HCT116 (cell line): Measurements from ENCODE around the gene CHRNB2. TPM values are rescaled to one million over a fixed set of nuclear protein-coding genes. Genes with fewer than 3 reads are reported as not detected.

Source experiments
- ATAC-seq: fragments of 200-7000 bp; cut with Tn5 transposase; 2 replicates; pipeline ENCODE4 v1.9.1; 2020; ENCODE audit warnings: mild to moderate bottlenecking, moderate library complexity
- BruUV-seq: library from RNA; stranded (reverse); fragments of 400-500 nt; replicated peaks from 2 replicates; lab custom pipeline; 2021; lab: Mats Ljungman, UMichigan
- CTCF ChIA-PET: fragments of 300-600 bp; sonication (Branson Sonifier 250); formaldehyde crosslinking; loops from one replicate; lab custom pipeline; 2021; ENCODE audit warnings: antibody characterized with exemption; lab: Charles Lee
- POLR2A ChIA-PET: fragments of 300-600, 350-600 bp; sonication (Branson Sonifier 250); formaldehyde crosslinking; loops from one replicate; lab custom pipeline; 2021; ENCODE audit warnings: antibody characterized with exemption; lab: Charles Lee
- RAD21 ChIA-PET, 2 experiments: fragments of 300-600 bp; sonication (Branson Sonifier 250); formaldehyde crosslinking; loops; one replicate each; lab custom pipeline; 2023; ENCODE audit warnings: low total read pairs in 2 of 2; ENCODE audit not compliant: uncharacterized antibody in 2 of 2, unreplicated experiment in 2 of 2, low non-redundant PET in 1 of 2; lab: Charles Lee
- DNase-seq: peaks from one replicate; pipeline ENCODE4 v3.0.0-alpha.2; 2010; ENCODE audit warnings: low read depth, low spot score
- H2AFZ ChIP-seq: fragments of 200-600 bp; shearing (Covaris generic), sonication (generic); 2 replicates; pipeline ENCODE4 v1.6.1; 2017; ENCODE audit warnings: low read depth, mixed run types, mixed read lengths, antibody characterized with exemption, low read length; ENCODE audit not compliant: poor library complexity, severe bottlenecking
- H3K27ac ChIP-seq: 2 replicates; pipeline ENCODE4 v1.5.1; 2012; ENCODE audit warnings: low read depth, low read length
- H3K27me3 ChIP-seq: fragments of 200-600 bp; sonication (generic); 2 replicates; pipeline ENCODE4 v1.6.1; 2016; ENCODE audit warnings: mixed run types, low read length, mixed read lengths; ENCODE audit not compliant: insufficient read depth
- H3K36me3 ChIP-seq, 2 experiments: fragments of 200-500 bp in 1 of 2; fragments of 200-600 bp in 1 of 2; sonication (Bioruptor generic) in 1 of 2; sonication (generic) in 1 of 2; 2 replicates each; pipeline versions ENCODE4 v1.5.1 to v1.6.1; 2014 to 2016; ENCODE audit warnings: low read length in 2 of 2, inconsistent platforms in 1 of 2, mixed read lengths in 1 of 2, mixed run types in 1 of 2; ENCODE audit not compliant: insufficient read depth in 2 of 2, control insufficient read depth in 1 of 2
- H3K4me1 ChIP-seq, 2 experiments: fragments of 200-600 bp in 1 of 2; sonication (generic) in 1 of 2; 2 replicates each; pipeline versions ENCODE4 v1.5.1 to v1.6.1; 2012 to 2017; ENCODE audit warnings: low read length in 2 of 2, inconsistent platforms in 1 of 2, mild to moderate bottlenecking in 1 of 2, mixed read lengths in 1 of 2, mixed run types in 1 of 2, moderate library complexity in 1 of 2; ENCODE audit not compliant: insufficient read depth in 2 of 2, control insufficient read depth in 1 of 2
- H3K4me2 ChIP-seq: fragments of 200-600 bp; sonication (generic); 2 replicates; pipeline ENCODE4 v1.6.1; 2017; ENCODE audit warnings: mixed run types, low read length, mixed read lengths
- H3K4me3 ChIP-seq, 2 experiments: fragments of 200-600 bp in 1 of 2; sonication (generic) in 1 of 2; replicated peaks in 1 of 2; 2 replicates each; pipeline ENCODE4 v1.5.1; 2011 to 2016; ENCODE audit warnings: low read length in 2 of 2, control low read depth in 1 of 2, low read depth in 1 of 2, mild to moderate bottlenecking in 1 of 2, mixed read lengths in 1 of 2, mixed run types in 1 of 2
- H3K79me2 ChIP-seq: fragments of 200-600 bp; sonication (generic); 2 replicates; pipeline ENCODE4 v1.6.1; 2017; ENCODE audit warnings: mild to moderate bottlenecking, mixed run types, low read length, moderate library complexity, mixed read lengths; ENCODE audit not compliant: insufficient read depth
- H3K9ac ChIP-seq: fragments of 200-600 bp; sonication (generic); 2 replicates; pipeline ENCODE4 v1.6.1; 2016; ENCODE audit warnings: low read length, mixed read lengths
- H3K9me2 ChIP-seq: fragments of 200-600 bp; sonication (generic), shearing (Covaris generic); 2 replicates; pipeline ENCODE4 v1.6.1; 2017; ENCODE audit warnings: mixed run types, mild to moderate bottlenecking, moderate library complexity; ENCODE audit not compliant: insufficient read depth
- H3K9me3 ChIP-seq, 2 experiments: fragments of 200-500 bp in 1 of 2; fragments of 200-600 bp in 1 of 2; sonication (Bioruptor generic) in 1 of 2; sonication (generic) in 1 of 2; 2 replicates each; pipeline ENCODE4 v1.6.1; 2014 to 2017; ENCODE audit warnings: low read length in 2 of 2, mixed read lengths in 2 of 2, inconsistent platforms in 1 of 2, low read depth in 1 of 2, mild to moderate bottlenecking in 1 of 2, mixed run types in 1 of 2, moderate library complexity in 1 of 2; ENCODE audit not compliant: control insufficient read depth in 1 of 2, insufficient read depth in 1 of 2
- H4K20me1 ChIP-seq: fragments of 200-600 bp; sonication (generic), shearing (Covaris generic); 2 replicates; pipeline ENCODE4 v1.6.1; 2017; ENCODE audit warnings: mixed run types, mild to moderate bottlenecking, moderate library complexity; ENCODE audit not compliant: insufficient read depth
- CBX3 ChIP-seq: IDR thresholded peaks from 2 replicates; pipeline ENCODE4 v1.6.1; 2012; ENCODE audit warnings: low read depth
- CEBPB ChIP-seq: IDR thresholded peaks from 2 replicates; pipeline ENCODE4 v1.6.1; 2012; ENCODE audit warnings: low read depth
- EGR1 ChIP-seq: IDR thresholded peaks from 2 replicates; pipeline ENCODE4 v1.6.1; 2012; ENCODE audit warnings: low read depth
- ELF1 ChIP-seq: IDR thresholded peaks from 2 replicates; pipeline ENCODE4 v1.6.1; 2012; ENCODE audit warnings: low read depth, borderline replicate concordance
- FOSL1 ChIP-seq: IDR thresholded peaks from 2 replicates; pipeline ENCODE4 v1.6.1; 2012; ENCODE audit warnings: low read depth
- MAX ChIP-seq: IDR thresholded peaks from 2 replicates; pipeline ENCODE4 v1.6.1; 2012
- POLR2A ChIP-seq: IDR thresholded peaks from 2 replicates; pipeline ENCODE4 v1.7.0; 2011; ENCODE audit warnings: borderline replicate concordance; ENCODE audit not compliant: insufficient read depth, insufficient read length; ENCODE audit errors: extremely low read depth
- RAD21 ChIP-seq: IDR thresholded peaks from 2 replicates; pipeline ENCODE4 v1.6.1; 2012; ENCODE audit warnings: low read depth, mild to moderate bottlenecking
- SIN3A ChIP-seq: IDR thresholded peaks from 2 replicates; pipeline ENCODE4 v1.6.1; 2012; ENCODE audit warnings: low read depth
- SP1 ChIP-seq: IDR thresholded peaks from 2 replicates; pipeline ENCODE4 v1.6.1; 2012; ENCODE audit warnings: low read depth
- TCF7L2 ChIP-seq: IDR thresholded peaks from 2 replicates; pipeline ENCODE4 v1.7.0; 2011; ENCODE audit warnings: borderline replicate concordance, inconsistent platforms; ENCODE audit not compliant: insufficient read depth, insufficient read length; ENCODE audit errors: extremely low read depth
- YY1 ChIP-seq: IDR thresholded peaks from 2 replicates; pipeline ENCODE4 v1.6.1; 2011; ENCODE audit warnings: low read length, low read depth, moderate library complexity, mild to moderate bottlenecking; ENCODE audit not compliant: insufficient replicate concordance; ENCODE audit errors: extremely low read depth
- ZBTB33 ChIP-seq: IDR thresholded peaks from 2 replicates; pipeline ENCODE4 v1.6.1; 2011; ENCODE audit warnings: mild to moderate bottlenecking, low read length, moderate library complexity; ENCODE audit not compliant: insufficient replicate concordance; ENCODE audit errors: extremely low read depth
- ZFX ChIP-seq: fragments of 450-650 bp; IDR thresholded peaks from 2 replicates; pipeline ENCODE4 v1.6.1; 2017
- intact Hi-C: fragments of 100-400 bp; cut with micrococcal nuclease; formaldehyde crosslinking; loops from 2 replicates; pipeline ENCODE4 v1.10.0; 2022
- total RNA-seq: library from RNA; stranded (reverse); gene quantifications from one replicate; pipeline ENCODE4 v1.2.1, GENCODE V29; 2021; ENCODE audit not compliant: unreplicated experiment

The CHRNB2 gene
- total RNA-seq, 1 experiment from 2014 or later, result not detected

GRCh38 chr1:154577346-154578057 lies 9.9 kb downstream of the CHRNB2 start (continued):
- TF ChIP-seq ZBTB33 (no peak), MAX (no peak), ZFX (no peak), CBX3 (no peak), RAD21 (no peak), EGR1 (no peak)

- Histone ChIP-seq H3K9ac (no peak overlapping the region), H4K20me1 (no peaks in the 10 kb centered on the region), H3K9me3 (no peaks in the 10 kb centered on the region), H3K4me2 (no peak overlapping the region), H3K4me1 (no peaks in the 10 kb centered on the region), H3K9me2 (no peaks in the 10 kb centered on the region), H3K27ac (no peak overlapping the region), H3K4me3 (no peak overlapping the region), H3K36me3 (peaks cover 25 to 38% of the 10 kb centered on the region in 2 experiments; a peak in 3 of 4 replicates), H3K27me3 (no peaks in the 10 kb centered on the region), H2AFZ (no peak overlapping the region), H3K79me2 (no peaks in the 10 kb centered on the region)
- no peak for ATAC-seq
- intact Hi-C loops, result no loop called here
- ChIA-PET CTCF (no interaction called here), RAD21 (no interaction called here), POLR2A (no interaction called here)
- no peak for DNase-seq
- no TSS peak for BruUV-seq
- TF ChIP-seq FOSL1, result no peak
- no peak for TF ChIP-seq RAD21
- TF ChIP-seq ZFX, result no peak
- TF ChIP-seq TCF7L2, result no peak
- no peak for TF ChIP-seq YY1
- TF ChIP-seq POLR2A, result no peak
- TF ChIP-seq SIN3A, result no peak
- TF ChIP-seq CEBPB, result no peak
- no peak for TF ChIP-seq EGR1
- no peak for TF ChIP-seq SP1
- no peak for TF ChIP-seq ELF1
Observed at GRCh38 chr1:154578058-154578418, 10.5 kb downstream of the CHRNB2 start.
